AG10803 (cell line): ENCODE results near the gene ABL1.

Experiments
- DNase-seq: peaks from one replicate; pipeline ENCODE4 v3.0.0; 2010; ENCODE audit warnings: low read depth
- H3K4me3 ChIP-seq: 2 replicates; pipeline ENCODE4 v1.5.1; 2011; ENCODE audit warnings: mild to moderate bottlenecking, low read length, control low read depth
- TF ChIP-seq, protein P1 (sequence below): conservative IDR thresholded peaks from 2 replicates; pipeline ENCODE4 v1.5.1; 2011; ENCODE audit warnings: mild to moderate bottlenecking, low read length, control low read depth, inconsistent platforms

Gene ABL1

DNA sequence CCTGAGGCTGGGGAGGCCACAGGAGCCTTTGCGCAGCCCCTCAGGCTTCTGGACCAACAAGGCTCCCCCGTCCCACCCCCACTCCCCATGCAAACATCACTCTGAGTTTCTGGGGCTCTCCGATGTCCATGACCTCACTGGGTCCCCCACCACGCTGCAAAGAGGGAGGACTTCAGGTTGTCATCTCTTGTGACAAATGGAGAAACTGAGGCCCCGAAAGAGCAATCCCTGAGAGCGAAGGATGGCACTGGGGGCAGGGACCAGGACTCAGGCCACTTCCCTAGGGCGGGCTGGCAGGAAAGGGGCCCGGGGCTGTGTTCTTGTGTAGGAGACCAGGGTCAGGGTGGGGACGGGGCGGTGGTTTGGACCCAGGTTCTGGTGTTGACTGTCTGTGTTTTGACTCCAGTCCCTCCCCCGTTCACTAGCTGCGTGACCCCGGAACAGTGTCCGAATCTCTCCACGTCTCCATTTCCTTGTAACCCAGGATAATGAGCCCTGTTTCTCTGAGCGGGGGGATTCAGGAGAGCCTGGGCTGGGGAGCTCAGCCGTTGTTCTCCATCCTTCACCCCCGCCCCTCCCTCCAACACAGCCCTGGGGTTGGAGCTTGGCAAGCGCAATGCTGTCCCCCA, 90.1 kb downstream of the ABL1 start:
- TF ChIP-seq, protein P1, sequence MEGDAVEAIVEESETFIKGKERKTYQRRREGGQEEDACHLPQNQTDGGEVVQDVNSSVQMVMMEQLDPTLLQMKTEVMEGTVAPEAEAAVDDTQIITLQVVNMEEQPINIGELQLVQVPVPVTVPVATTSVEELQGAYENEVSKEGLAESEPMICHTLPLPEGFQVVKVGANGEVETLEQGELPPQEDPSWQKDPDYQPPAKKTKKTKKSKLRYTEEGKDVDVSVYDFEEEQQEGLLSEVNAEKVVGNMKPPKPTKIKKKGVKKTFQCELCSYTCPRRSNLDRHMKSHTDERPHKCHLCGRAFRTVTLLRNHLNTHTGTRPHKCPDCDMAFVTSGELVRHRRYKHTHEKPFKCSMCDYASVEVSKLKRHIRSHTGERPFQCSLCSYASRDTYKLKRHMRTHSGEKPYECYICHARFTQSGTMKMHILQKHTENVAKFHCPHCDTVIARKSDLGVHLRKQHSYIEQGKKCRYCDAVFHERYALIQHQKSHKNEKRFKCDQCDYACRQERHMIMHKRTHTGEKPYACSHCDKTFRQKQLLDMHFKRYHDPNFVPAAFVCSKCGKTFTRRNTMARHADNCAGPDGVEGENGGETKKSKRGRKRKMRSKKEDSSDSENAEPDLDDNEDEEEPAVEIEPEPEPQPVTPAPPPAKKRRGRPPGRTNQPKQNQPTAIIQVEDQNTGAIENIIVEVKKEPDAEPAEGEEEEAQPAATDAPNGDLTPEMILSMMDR: no peak
- no peak overlapping the region for H3K4me3 ChIP-seq
- DNase-seq: no peak

DNA sequence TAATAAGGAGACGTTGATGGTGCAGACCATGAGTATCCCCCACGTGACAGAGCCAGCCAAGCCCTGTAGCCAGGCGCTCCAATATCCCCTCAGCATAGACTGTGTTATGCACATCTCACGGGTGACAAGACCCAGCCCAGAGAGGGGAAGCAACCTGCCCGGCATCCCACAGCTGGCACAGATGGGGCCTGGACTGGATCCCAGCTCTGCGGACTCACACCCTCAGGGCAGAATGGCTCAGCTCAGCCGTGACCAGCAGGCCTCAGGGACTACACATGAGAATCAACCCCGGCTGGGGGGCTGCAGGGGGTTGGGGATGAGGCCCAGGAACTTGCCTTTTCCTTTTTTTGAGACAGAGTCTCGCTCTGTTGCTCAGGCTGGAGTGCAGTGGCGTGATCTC, 92.3 kb downstream of the ABL1 start:
- no peak overlapping the region for H3K4me3 ChIP-seq
- TF ChIP-seq, protein P1: no peak
- DNase-seq: no peak

DNA sequence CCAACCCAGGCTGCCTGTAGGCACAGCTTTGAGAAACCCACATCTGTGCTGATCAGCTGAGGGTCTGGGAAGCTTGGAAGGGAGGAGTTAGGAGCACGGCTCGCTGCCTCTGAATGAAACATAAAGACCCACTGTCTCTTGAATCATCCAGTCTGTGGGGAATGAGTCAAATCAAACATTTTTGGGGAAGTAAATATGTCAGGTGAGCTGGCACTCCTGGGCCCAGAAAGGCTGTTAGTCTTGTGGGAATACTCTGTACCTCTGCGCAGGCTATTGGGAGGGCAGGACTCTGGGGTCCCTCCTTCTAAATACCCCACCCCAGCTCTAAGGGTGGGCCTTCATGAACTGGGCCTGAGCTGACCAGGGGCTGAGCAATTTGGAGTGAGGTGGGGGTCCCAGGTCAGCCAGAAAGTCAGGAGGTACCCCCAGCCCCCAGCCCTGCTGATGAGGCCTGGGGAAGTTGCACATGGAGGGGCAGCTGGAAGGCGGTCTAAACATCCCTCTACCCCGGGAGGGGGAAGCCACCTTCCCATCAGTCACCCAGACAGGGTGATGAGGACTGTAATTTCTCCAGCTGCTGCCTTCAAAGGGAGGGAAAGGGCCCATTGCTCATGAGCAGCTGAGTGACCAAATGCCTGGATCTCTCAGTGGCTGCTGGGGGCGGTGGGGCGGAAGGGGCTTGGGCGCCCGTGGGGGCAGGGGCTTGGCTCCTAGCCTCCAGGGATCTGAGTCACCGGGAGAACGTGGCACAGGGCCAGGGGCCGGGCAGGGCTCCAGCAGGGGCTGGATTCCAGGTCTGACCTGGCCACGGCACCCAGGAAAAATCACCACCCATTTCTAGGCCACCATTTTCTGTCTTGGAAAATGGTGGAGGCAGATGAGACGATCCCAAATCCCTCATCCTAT, 93.2 kb downstream of the ABL1 start:
- no peak for DNase-seq
- TF ChIP-seq, protein P1: no peak

DNA sequence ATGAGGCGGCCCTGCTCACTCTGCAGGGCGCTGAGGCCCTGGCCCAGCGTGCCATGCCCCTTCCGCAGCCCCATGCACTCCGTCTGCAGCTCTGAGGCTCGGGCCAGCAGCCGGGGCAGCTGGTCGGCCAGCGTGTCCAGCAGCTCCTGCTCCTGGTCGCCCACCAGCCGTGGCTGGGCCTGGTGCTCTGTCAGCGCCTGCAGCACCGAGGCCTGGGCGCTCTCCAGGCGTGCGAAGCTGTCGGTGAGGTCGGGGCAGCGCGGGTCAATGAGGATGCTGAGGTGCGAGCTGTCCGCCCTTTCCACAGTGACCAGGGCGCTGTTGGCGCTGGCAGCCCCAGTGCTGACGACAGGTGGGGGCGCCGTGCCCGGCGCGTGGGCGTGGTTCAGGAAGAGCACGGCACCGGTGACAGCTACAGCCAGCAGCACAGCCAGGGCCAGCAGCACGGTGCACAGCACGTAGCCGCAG, 94.6 kb downstream of the ABL1 start:
- DNase-seq: no peak
- TF ChIP-seq, protein P1: no peak
- H3K4me3 ChIP-seq: no peak overlapping the region

More for the DNA sequence above, 93.2 kb downstream of the ABL1 start:
- no peak overlapping the region for H3K4me3 ChIP-seq

DNA sequence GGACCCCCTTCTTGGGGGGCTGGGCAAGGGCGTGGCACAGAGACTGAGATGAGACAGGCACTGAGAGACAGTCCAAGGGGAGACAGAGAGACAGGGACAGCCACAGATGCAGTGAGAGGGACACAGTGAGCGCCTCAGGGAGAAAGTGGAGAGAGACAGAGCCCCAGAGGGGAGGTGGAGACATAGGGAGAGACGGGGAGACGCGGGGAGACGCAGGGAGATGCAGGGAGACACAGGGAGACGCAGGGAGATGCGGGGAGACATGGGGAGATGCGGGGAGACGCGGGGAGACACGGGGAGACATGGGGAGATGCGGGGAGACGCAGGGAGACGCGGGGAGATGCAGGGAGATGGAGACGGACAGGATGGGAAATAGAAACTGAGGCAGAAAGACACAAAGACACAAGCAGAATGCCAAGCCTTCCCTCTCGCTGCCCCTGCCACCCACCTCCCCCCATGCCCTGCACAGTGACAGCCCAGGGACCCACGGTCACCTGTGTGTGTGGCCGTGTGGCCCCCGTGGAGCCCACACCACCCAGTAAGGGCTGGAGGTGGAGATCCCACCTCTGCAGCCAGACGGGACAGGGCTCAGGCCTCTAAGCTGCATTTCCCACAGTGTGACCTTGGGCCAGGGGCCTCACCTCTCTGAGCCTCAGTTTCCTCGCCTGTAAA, 95.2 kb downstream of the ABL1 start:
- TF ChIP-seq, protein P1: no peak
- DNase-seq: no peak
- no peak overlapping the region for H3K4me3 ChIP-seq

DNA sequence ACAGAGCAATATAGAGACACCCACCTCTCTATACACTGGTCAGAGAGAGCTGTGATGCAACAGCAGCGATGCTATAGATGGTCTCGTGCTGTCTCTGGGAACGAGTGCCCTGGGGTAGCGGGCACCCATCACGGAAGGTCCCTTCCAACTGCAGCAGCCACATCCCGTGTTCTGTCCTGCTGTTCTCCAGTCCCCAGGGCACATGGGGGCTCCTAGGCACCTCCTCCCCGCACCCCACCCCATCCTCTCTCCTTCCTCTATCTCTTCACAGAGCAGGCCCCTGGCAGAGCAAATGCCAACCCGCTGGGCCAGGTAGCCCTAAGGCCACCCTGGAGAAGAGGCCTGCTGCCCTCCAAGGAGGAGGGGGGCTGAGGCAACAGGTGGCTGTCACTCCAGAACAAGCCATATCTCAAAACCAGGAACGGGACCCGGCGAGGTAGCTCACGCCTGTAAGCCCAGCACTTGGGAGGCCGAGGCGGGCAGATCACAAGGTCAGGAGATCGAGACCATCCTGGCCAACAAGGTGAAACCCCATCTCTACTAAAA, 95.8 kb downstream of the ABL1 start:
- DNase-seq: no peak

More for the DNA sequence above, 95.8 kb downstream of the ABL1 start:
- TF ChIP-seq, protein P1: no peak
- H3K4me3 ChIP-seq: no peak overlapping the region
